Activated T-helper 17 cell treated with anti-CD3 and anti-CD28 coated beads, Interleukin-2, amount 50 U/mL, for 72 hours (primary cell): Measurements from ENCODE around the gene KRTAP23-1. TPM values are rescaled to one million over a fixed set of nuclear protein-coding genes. Genes with fewer than 3 reads are reported as not detected.

Experiments
- ATAC-seq: fragments of 150-1000 bp; cut with Tn5 transposase; replicated peaks from 2 replicates; pipeline ENCODE4 v1.10.0; 2021; ENCODE audit warnings: mild to moderate bottlenecking, moderate library complexity
- H3K27ac Mint-ChIP-seq: one replicate; pipeline ENCODE4 v1.8.0; 2022; ENCODE audit warnings: mixed read lengths
- H3K27me3 Mint-ChIP-seq: one replicate; pipeline ENCODE4 v1.8.0; 2022; ENCODE audit warnings: mixed read lengths
- H3K36me3 Mint-ChIP-seq: one replicate; pipeline ENCODE4 v1.8.0; 2022; ENCODE audit warnings: low read depth, mild to moderate bottlenecking, mixed read lengths
- H3K4me1 Mint-ChIP-seq: one replicate; pipeline ENCODE4 v1.8.0; 2022; ENCODE audit warnings: mixed read lengths
- H3K4me3 Mint-ChIP-seq: one replicate; pipeline ENCODE4 v1.8.0; 2022; ENCODE audit warnings: mild to moderate bottlenecking, mixed read lengths
- H3K9me3 Mint-ChIP-seq: one replicate; pipeline ENCODE4 v1.8.0; 2022; ENCODE audit warnings: mixed read lengths
- total RNA-seq, 2 donors: library from RNA; stranded (reverse); gene quantifications; one replicate each; pipeline ENCODE4 v1.2.3, GENCODE V29; 2022

The KRTAP23-1 gene
- total RNA-seq, 2 donors from 2014 or later = not detected

GRCh38 chr21:30336596-30336995, 11.8 kb downstream of the KRTAP23-1 start:
- H3K4me3 Mint-ChIP-seq = no peak overlapping the region
- H3K9me3 Mint-ChIP-seq = no peaks in the 10 kb centered on the region
- H3K27ac Mint-ChIP-seq = no peak overlapping the region
- H3K36me3 Mint-ChIP-seq = no peaks in the 10 kb centered on the region
- no peak for ATAC-seq
- H3K4me1 Mint-ChIP-seq = no peaks in the 10 kb centered on the region
- H3K27me3 Mint-ChIP-seq = no peaks in the 10 kb centered on the region

GRCh38 chr21:30333736-30334135, 14.7 kb downstream of the KRTAP23-1 start:
- ATAC-seq = no peak
- H3K4me1 Mint-ChIP-seq = no peaks in the 10 kb centered on the region
- H3K27ac Mint-ChIP-seq = no peak overlapping the region
- no peaks in the 10 kb centered on the region for H3K36me3 Mint-ChIP-seq
- no peaks in the 10 kb centered on the region for H3K9me3 Mint-ChIP-seq
- peaks cover 5% of the 10 kb centered on the region for H3K27me3 Mint-ChIP-seq
- H3K4me3 Mint-ChIP-seq = no peak overlapping the region

GRCh38 chr21:30332681-30333080, 15.7 kb downstream of the KRTAP23-1 start:
- H3K27me3 Mint-ChIP-seq = peaks cover 6% of the 10 kb centered on the region
- H3K36me3 Mint-ChIP-seq = no peaks in the 10 kb centered on the region
- H3K27ac Mint-ChIP-seq = no peak overlapping the region
- ATAC-seq = no peak
- H3K9me3 Mint-ChIP-seq = no peaks in the 10 kb centered on the region
- no peak overlapping the region for H3K4me3 Mint-ChIP-seq
- H3K4me1 Mint-ChIP-seq = no peaks in the 10 kb centered on the region

GRCh38 chr21:30329203-30329875, 19.1 kb downstream of the KRTAP23-1 start:
- H3K9me3 Mint-ChIP-seq = peaks cover 3% of the 10 kb centered on the region
- H3K4me1 Mint-ChIP-seq = no peaks in the 10 kb centered on the region
- no peak overlapping the region for H3K4me3 Mint-ChIP-seq
- no peak overlapping the region for H3K27ac Mint-ChIP-seq
- no peak for ATAC-seq
- H3K36me3 Mint-ChIP-seq = no peaks in the 10 kb centered on the region
- H3K27me3 Mint-ChIP-seq = peaks cover 12% of the 10 kb centered on the region

GRCh38 chr21:30326390-30326789, 22.0 kb downstream of the KRTAP23-1 start:
- Mint-ChIP-seq H3K4me1 (no peaks in the 10 kb centered on the region), H3K4me3 (no peak overlapping the region), H3K9me3 (peaks cover 3% of the 10 kb centered on the region), H3K36me3 (no peaks in the 10 kb centered on the region), H3K27me3 (peaks cover 12% of the 10 kb centered on the region), H3K27ac (no peak overlapping the region)
- no peak for ATAC-seq

GRCh38 chr21:30320215-30320614, 28.2 kb downstream of the KRTAP23-1 start, which contains the start of gene KRTAP26-1:
Gene KRTAP26-1 (minus strand): TSS chr21:30320315. CDS start chr21:30320035, 280 bp downstream.
- no peak for ATAC-seq
- H3K27me3 Mint-ChIP-seq = peaks cover 4% of the 10 kb centered on the region
- H3K4me3 Mint-ChIP-seq = no peak within 1 kb of the TSS
- H3K9me3 Mint-ChIP-seq = peaks cover 4% of the 10 kb centered on the region
- H3K4me1 Mint-ChIP-seq = no peaks in the 10 kb centered on the region
- H3K27ac Mint-ChIP-seq = no peak within 1 kb of the TSS
- no peaks in the 10 kb centered on the region for H3K36me3 Mint-ChIP-seq

- ATAC-seq = no peak
- Mint-ChIP-seq H3K36me3 (no peaks in the 10 kb centered on the region), H3K27me3 (peaks cover 4% of the 10 kb centered on the region), H3K9me3 (peaks cover 4% of the 10 kb centered on the region), H3K4me1 (no peaks in the 10 kb centered on the region), H3K27ac (no peak overlapping the region), H3K4me3 (no peak overlapping the region)
Measured at GRCh38 chr21:30315701-30316100, 32.7 kb downstream of the KRTAP23-1 start.

- Mint-ChIP-seq H3K4me1 (no peaks in the 10 kb centered on the region), H3K27ac (no peak overlapping the region), H3K27me3 (no peaks in the 10 kb centered on the region), H3K4me3 (no peak overlapping the region), H3K9me3 (no peaks in the 10 kb centered on the region), H3K36me3 (no peaks in the 10 kb centered on the region)
- no peak for ATAC-seq
Measured at GRCh38 chr21:30306884-30307283, 41.5 kb downstream of the KRTAP23-1 start.

- ATAC-seq = no peak
- Mint-ChIP-seq H3K27ac (no peak overlapping the region), H3K9me3 (no peaks in the 10 kb centered on the region), H3K36me3 (no peaks in the 10 kb centered on the region), H3K4me1 (no peaks in the 10 kb centered on the region), H3K4me3 (no peak overlapping the region), H3K27me3 (no peaks in the 10 kb centered on the region)
Measured at GRCh38 chr21:30305136-30305535, 43.3 kb downstream of the KRTAP23-1 start.

Other genes starting within 250 kb of the KRTAP23-1 start
- gene CLDN17, start 181.8 kb downstream of the KRTAP23-1 start, total RNA-seq = not detected
- not detected for gene CLDN8, start 132.5 kb downstream of the KRTAP23-1 start, total RNA-seq
- not detected for gene KRTAP24-1, start 65.7 kb downstream of the KRTAP23-1 start, total RNA-seq
- gene KRTAP25-1, start 59.1 kb downstream of the KRTAP23-1 start, total RNA-seq = not detected
- gene KRTAP26-1, start 28.3 kb downstream of the KRTAP23-1 start, total RNA-seq = not detected
- not detected for gene KRTAP27-1, start 10.9 kb downstream of the KRTAP23-1 start, total RNA-seq
- not detected for gene KRTAP13-2, start 23.7 kb upstream of the KRTAP23-1 start, total RNA-seq
- not detected for gene KRTAP13-1, start 47.4 kb upstream of the KRTAP23-1 start, total RNA-seq
- not detected for gene KRTAP13-3, start 77.3 kb upstream of the KRTAP23-1 start, total RNA-seq
- not detected for gene KRTAP13-4, start 81.6 kb upstream of the KRTAP23-1 start, total RNA-seq
- gene KRTAP15-1, start 91.7 kb upstream of the KRTAP23-1 start, total RNA-seq = not detected
- gene KRTAP19-1, start 131.8 kb upstream of the KRTAP23-1 start, total RNA-seq = not detected
- gene KRTAP19-2, start 138.8 kb upstream of the KRTAP23-1 start, total RNA-seq = not detected
- gene KRTAP19-3, start 143.4 kb upstream of the KRTAP23-1 start, total RNA-seq = not detected
- gene KRTAP19-4, start 148.6 kb upstream of the KRTAP23-1 start, total RNA-seq = not detected
- not detected for gene KRTAP19-5, start 153.5 kb upstream of the KRTAP23-1 start, total RNA-seq
- not detected for gene KRTAP19-6, start 193.3 kb upstream of the KRTAP23-1 start, total RNA-seq
- not detected for gene KRTAP19-7, start 212.7 kb upstream of the KRTAP23-1 start, total RNA-seq
- gene KRTAP22-2, start 241.8 kb upstream of the KRTAP23-1 start, total RNA-seq = not detected
- not detected for gene KRTAP6-3, start 243.8 kb upstream of the KRTAP23-1 start, total RNA-seq